ENCODE results near the gene STK32C.
"Not testable (repeated sequence)": the region's sequence is repeated elsewhere in the genome, so short reads cannot be mapped to it uniquely, and the experiment has no call there.

The STK32C gene

DNA sequence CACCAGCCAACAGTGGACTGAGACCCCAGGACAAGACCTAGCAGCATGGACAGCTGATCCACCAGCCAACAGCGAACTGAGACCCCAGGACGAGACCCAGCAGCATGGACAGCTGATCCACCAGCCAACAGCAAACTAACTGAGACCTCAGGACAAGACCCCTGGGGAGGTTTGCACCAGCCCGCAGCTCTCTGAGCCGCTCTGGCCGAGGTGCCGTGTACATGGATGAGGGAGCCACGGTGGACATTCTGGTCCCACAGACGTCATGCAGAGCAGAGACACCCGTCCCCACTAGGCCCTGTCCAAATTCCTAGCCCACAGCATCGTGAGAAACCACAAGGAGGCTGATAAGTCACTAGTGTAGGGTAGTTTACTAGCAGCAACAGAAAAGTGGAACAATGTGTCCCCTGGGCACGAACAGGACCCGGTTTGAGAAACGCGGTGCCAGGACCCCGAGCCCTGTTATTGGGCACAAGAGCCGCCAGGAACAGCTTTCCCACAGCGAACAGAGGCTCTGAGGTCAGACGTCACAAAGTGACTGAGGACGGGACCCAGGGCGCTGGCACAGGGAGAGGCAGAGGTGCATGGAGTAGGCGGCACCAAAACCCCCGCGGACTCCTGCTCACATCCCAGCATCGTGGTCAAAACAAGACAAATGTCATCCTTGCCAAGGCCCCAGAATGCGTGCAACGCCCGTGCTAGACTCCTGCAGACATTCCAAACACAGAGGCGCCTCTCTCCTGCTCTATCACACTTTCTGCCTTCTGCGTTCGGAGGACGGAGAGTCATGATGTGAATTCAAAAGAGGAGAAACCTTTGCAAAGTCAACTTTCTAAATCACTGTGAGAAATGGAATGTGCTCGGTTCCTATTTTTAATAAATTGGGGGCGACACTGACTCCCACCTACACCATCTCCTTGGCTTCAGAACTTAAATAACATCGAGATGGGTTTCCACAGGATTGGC is 8.1 kb downstream of the STK32C start:
- DNase-seq = no peak

DNA sequence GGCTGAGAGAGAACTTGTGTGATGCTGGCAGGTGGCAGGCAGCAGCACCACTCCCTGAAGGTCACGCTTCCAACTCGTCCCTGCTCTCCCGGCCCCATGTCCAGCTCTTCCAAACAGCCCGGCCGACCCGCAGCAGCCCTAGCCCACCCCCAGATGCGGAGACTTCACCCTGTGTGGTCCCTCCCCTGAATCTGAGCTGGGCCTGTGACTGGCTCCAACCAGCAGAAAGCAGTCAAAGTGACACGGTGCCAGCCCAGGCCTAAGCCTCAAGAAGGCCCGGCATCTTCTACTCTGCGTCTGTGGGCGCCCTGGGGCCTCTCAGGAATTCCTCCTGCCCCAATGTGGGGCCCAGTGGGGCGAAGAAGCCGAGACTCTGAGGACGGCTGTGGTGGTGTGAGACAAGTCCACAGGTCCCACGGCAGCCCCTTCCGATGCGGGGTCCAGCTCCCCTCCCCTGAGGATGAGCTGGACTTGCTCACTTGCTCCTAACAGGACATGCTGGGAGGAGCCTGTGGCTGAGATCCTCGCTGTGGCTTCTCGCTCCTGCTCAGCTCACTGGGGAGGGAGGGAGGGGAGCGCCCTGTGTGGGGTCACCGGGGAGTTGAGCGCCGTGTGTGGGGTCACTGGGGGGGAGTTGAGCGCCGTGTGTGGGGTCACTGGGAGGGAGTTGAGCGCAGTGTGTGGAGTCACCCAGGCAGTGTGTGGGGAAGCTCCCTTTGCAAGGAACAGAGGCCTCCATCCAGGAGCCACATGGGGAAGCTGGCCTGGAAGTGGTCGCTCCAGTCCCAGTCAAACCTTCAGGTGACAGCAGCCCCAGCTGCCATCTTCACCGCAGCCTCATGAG is 9.5 kb downstream of the STK32C start:
- no peak for DNase-seq

DNA sequence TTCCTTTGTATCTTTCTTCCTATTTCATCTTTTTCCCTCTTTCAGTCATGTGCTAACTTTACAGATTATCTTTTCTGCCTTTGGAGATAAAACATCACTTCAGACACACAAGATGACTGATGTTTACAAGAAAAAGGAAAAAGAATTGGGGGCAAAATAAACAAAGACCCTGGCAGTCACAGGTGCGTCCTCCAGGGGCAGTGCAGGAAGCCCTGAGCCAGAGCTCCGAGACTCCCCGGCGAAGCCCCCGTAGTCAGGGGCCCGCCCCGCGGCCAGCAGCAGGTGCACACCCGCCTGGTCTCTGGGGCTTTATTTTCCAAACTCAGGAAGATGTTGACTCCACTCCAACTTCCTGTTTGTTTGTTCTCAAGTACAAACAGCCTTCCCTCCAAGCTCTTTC is 10.2 kb downstream of the STK32C start:
- DNase-seq = peak; percentile 36

GRCh38 chr10:132296666-132297443 is 10.9 kb downstream of the STK32C start:
- DNase-seq = no peak

DNA sequence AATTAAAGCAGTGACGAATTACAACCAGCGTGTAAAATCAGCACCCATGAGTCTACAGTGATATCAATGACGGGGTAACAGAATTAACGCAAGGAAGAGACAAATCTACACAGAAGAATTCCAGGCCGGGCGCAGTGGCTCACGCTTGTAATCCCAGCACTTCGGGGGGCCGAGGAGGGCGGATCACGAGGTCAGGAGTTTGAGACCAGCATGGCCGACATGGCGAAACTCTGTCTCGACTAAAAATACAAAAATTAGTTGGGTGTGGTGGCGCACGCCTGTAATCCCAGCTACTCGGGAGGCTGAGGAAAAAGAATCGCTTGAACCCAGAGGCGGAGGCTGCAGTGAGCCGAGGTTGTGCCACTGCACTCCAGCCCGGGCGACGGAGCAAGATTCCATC is 12.3 kb downstream of the STK32C start:
- not testable (repeated sequence) for DNase-seq

DNA sequence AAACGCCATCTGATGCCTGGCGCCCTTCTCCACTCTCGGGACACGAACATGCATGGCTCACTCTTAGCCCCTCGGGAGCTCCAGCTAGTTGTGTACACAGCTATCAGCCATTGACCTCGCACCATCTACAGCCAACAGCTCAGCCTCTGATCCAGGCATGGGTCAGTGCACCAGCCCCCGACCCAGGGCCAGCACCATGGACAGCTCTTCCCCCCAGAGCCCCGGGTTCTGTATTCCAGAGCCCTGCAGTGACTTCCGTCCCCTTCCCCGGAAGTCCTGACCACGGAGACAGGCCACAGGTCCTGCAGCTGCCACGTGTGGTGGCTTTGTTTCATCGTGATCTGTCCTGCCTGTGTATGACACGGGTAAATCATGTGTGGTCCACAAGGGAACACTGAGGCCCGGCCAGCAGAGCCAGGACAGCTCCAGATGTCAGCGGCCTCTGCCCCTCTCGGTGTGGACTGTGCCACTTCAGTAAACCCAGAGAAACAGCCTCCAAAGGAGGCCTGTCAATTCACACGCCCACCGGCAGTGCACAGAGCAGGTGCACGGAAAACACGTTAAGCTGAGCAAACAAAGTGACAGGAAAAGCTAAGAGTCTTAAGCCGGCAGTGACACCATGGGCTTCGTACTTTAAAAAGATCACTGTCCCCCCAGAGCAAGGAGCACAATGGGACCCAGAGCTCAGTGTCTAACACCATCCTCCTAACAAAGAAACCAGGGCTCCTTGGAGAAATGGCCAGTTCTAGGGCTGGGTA is 13.0 kb downstream of the STK32C start:
- no peak for DNase-seq

- DNase-seq = no peak
Measured at GRCh38 chr10:132293813-132294520, 13.8 kb downstream of the STK32C start.

DNA sequence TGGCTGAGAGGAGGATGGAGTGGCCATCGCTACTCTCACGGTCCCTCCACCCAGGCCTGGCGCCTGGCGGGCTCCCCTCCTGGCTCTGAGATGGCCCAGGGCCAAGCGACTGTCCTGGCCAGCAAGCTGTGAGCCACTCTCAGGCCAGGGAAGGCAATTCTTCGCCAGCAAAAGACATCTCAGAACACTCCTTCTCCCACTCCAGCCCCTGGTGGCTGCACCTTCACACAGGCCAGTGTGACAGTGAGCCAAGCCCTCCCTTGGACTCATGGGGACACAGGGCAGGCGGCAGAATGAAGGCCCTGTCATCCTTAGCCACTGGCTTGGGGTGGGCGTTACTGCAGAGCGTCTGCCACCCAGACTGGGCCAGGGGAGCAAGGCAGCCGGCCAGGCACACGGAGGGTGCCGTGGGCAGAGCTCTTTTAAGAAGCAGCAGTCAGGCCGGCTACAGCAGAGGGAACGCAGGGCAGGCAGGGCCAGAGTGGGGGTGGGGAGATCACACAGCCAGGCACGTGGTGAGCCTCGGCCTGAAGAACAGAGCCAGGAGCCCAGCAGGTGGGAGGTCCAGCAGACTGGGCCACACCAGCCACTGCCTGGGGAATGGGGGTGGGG is 14.4 kb downstream of the STK32C start:
- no peak for DNase-seq

- no peak for DNase-seq
Measured at GRCh38 chr10:132292287-132293200, 15.2 kb downstream of the STK32C start.

GRCh38 chr10:132291826-132292225 is 15.9 kb downstream of the STK32C start:
- no peak for DNase-seq

GRCh38 chr10:132290631-132291030 is 17.1 kb downstream of the STK32C start:
- no peak for DNase-seq

- DNase-seq = no peak
Measured at GRCh38 chr10:132289439-132289838, 18.3 kb downstream of the STK32C start.

DNA sequence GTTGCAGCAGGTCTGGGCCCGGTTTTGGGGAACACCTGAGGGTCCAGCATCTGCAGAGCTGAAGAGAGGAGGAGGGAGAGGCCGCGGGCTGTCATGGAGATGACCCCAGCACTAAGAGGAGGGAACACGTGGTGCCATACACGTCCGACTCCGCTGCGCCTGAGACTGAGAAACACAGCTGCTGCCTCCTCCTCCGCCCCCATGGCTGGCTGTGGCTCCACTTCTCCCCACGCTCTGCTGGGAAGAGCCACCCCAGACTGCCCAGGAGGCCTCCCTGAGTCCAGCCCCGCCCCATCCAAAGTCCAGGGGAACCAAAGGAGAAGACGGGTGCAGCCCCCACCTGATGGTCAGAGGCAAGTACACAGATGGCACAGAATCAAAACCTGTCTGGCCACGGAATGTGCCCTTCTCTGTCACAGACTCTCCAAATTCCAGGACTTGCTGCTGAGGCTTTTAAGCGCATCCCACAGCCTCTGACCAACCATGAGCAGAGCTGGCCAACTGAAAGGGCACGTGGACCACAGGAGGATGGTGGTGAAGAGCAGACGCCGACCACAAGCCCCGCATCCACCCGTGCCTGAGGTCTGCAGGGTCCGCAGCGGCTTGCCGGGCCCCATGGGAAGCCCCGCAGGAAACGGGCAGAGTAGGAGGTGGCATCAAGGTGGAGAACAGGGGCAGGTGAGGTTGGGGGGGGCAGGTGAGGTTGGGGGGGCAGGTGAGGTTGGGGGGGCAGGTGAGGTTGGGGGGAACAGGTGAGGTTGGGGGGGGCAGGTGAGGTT is 24.0 kb downstream of the STK32C start:
- DNase-seq = no peak

DNA sequence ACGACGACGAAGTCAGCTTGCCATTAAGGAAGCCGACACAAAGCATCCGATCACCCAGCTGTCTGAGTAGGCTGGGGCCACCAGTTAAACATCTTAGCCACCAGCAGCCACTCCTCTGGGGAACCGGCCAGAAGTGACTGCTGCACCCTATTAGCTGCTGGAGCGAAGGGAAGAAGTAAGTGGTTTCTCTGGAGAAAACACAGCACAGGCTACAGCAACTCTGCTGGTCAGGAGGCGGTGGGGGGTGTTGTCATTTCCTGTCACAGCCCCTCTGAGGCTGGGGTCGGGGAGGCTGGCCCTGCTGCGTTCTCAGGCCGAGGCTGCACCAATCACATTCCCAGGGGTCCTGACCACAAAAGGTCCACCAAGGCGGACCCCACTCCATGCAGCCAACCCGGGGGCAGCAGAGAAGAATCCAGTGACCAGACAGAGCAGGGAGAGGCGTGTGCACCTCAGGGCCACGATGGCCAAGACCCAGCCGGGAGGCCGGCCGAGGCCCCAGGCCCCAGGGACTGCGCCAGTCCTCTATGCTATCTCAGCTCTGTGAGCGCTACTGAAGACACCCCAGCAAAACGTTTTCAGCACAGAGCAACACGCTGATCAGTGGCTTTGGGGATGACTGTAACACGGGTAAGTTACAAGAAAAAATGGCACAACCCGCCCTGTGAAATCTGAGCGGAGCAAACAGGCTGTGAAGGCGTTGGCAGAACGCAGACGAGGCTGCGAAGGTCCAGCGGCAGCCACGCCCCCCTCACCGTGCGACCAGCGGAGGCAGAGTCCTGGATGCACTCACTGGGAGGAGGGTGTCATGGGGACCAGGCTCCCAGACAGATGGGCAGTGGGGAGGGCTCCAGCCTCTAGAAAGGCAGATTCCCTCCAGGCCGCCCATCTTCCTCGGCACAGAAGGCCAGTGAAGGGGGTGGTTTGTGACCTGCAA is 24.8 kb downstream of the STK32C start:
- DNase-seq = no peak

DNA sequence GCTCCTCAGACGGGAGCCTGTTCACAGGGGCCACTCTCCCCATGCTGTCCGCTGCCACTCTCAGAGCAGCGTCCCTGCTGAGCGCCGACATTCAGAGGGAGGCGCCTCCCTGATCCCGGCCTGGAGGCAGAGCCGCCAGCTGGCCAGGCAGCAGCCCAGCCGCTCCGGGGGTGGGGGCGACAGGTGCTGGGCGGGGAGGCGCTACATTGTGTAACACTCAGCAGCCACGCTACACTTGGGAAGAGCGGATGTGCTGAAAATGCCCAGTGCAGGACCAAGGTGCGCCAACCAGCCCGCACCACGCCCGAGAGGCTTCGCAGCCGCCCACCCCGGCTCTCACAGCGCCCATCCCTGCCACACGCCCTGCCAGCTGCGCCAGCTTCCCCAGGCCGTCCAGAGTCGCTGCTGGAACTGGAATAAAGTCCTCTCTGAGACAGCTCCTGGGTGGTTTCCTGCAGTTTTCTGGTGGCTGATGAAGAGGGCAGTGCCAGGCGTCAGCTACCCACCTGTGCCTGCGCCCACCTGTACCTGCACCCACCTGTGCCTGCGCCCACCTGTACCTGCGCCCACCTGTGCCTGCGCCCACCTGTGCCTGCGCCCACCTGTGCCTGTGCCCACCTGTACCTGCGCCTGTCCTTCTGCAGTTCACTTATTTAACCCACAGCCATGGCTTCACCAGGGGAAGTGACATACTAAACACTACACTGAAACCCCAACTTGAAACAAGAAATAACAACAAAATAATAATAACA is 25.7 kb downstream of the STK32C start:
- DNase-seq = peak; percentile 24

DNA sequence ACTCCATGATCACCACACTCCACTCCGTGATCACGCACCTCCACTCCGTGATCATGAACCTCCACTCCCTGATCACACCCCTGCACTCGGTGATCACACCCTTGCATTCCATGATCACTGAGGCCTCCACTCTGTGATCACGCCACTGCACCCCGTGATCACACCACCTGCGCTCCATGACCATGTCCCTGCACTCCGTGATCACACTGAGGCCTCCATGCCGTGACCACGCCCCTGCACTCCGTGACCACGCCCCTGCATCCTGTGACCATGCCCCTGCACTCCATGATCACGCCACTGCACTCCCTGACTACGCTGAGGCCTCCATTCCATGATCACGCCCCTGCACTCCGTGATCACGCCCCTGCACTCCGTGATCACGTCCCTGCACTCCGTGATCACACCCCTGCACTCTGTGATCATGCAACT is 27.1 kb downstream of the STK32C start:
- DNase-seq = no peak

Measured in NCI-H1105 treated with DMSO at 0.1 percent for 48 hours (cell line).